BE2C (cell line): Measurements from ENCODE around the gene CHRM4.

Experiments
- DNase-seq: peaks from one replicate; pipeline ENCODE4 v3.0.0-alpha.2; 2020
- H3K27me3 ChIP-seq: fragments of 250-450 bp; sonication (Bioruptor Pico); 2 replicates; pipeline ENCODE4 v1.5.1; 2020; ENCODE audit warnings: mild to moderate bottlenecking
- H3K36me3 ChIP-seq: fragments of 250-450 bp; sonication (Bioruptor Pico); 2 replicates; pipeline ENCODE4 v1.5.1; 2020; ENCODE audit warnings: mild to moderate bottlenecking
- H3K4me1 ChIP-seq: fragments of 250-450 bp; sonication (Bioruptor Pico); 2 replicates; pipeline ENCODE4 v1.5.1; 2020
- H3K4me3 ChIP-seq: 2 replicates; pipeline ENCODE4 v1.5.1; 2011; ENCODE audit warnings: low read depth, low read length
- H3K9me3 ChIP-seq: fragments of 250-450 bp; sonication (Bioruptor Pico); 2 replicates; pipeline ENCODE4 v1.5.1; 2020
- CTCF ChIP-seq: IDR thresholded peaks from 2 replicates; pipeline ENCODE4 v1.5.1; 2012; ENCODE audit warnings: mild to moderate bottlenecking, low read depth, low read length

The CHRM4 gene

GRCh38 chr11:46393759-46394158 is 2.2 kb upstream of the CHRM4 start:
- Histone ChIP-seq H3K9me3 (no peaks in the 10 kb centered on the region), H3K4me1 (no peaks in the 10 kb centered on the region), H3K4me3 (no peak overlapping the region), H3K36me3 (no peaks in the 10 kb centered on the region), H3K27me3 (peaks cover 30% of the 10 kb centered on the region)
- no peak for DNase-seq
- no peak for TF ChIP-seq CTCF

GRCh38 chr11:46393231-46393616 is 1.6 kb upstream of the CHRM4 start:
- no peaks in the 10 kb centered on the region for H3K9me3 ChIP-seq
- no peak overlapping the region for H3K4me3 ChIP-seq
- no peaks in the 10 kb centered on the region for H3K4me1 ChIP-seq
- no peak for TF ChIP-seq CTCF
- DNase-seq = no peak
- H3K27me3 ChIP-seq = peaks cover 30% of the 10 kb centered on the region
- H3K36me3 ChIP-seq = no peaks in the 10 kb centered on the region

GRCh38 chr11:46392421-46393230 is 1.1 kb upstream of the CHRM4 start:
- Histone ChIP-seq H3K9me3 (no peaks in the 10 kb centered on the region), H3K4me3 (peak overlapping the region; percentile 28; the same call in 1 of the 2 replicates), H3K27me3 (peaks cover 30% of the 10 kb centered on the region), H3K36me3 (no peaks in the 10 kb centered on the region), H3K4me1 (no peaks in the 10 kb centered on the region)
- DNase-seq = no peak
- TF ChIP-seq CTCF = no peak

GRCh38 chr11:46391186-46391577 is 394 bp downstream of the CHRM4 start:
- Histone ChIP-seq H3K27me3 (peaks cover 30% of the 10 kb centered on the region), H3K4me1 (no peaks in the 10 kb centered on the region), H3K4me3 (no peak overlapping the region; the same call in 1 of the 2 replicates), H3K9me3 (no peaks in the 10 kb centered on the region), H3K36me3 (no peaks in the 10 kb centered on the region)
- TF ChIP-seq CTCF = no peak
- DNase-seq = no peak

GRCh38 chr11:46390331-46391171 is 1.0 kb downstream of the CHRM4 start:
- no peak for TF ChIP-seq CTCF
- 0 out of 2 replicates have a peak overlapping the region, but pooled peaks have one; percentile 52 for H3K4me3 ChIP-seq
- no peak for DNase-seq
- H3K9me3 ChIP-seq = no peaks in the 10 kb centered on the region
- H3K4me1 ChIP-seq = no peaks in the 10 kb centered on the region
- peaks cover 30% of the 10 kb centered on the region for H3K27me3 ChIP-seq
- H3K36me3 ChIP-seq = no peaks in the 10 kb centered on the region
